Mucosa of stomach (tissue), 1 donor: ENCODE measurements around the gene HOXD3.

Experiments
- H3K27me3 ChIP-seq: one replicate; pipeline ENCODE4 v1.7.0; 2013; ENCODE audit warnings: mild to moderate bottlenecking, low read length; ENCODE audit not compliant: control insufficient read depth, insufficient read depth
- H3K36me3 ChIP-seq: one replicate; pipeline ENCODE4 v1.7.0; 2013; ENCODE audit warnings: low read length; ENCODE audit not compliant: control insufficient read depth, insufficient read depth
- H3K4me1 ChIP-seq: one replicate; pipeline ENCODE4 v1.7.0; 2013; ENCODE audit warnings: mild to moderate bottlenecking, low read length; ENCODE audit not compliant: control insufficient read depth, insufficient read depth
- H3K4me3 ChIP-seq: one replicate; pipeline ENCODE4 v1.7.0; 2013; ENCODE audit warnings: low read length
- H3K9ac ChIP-seq: one replicate; pipeline ENCODE4 v1.7.0; 2013; ENCODE audit warnings: mild to moderate bottlenecking, low read length, moderate library complexity
- H3K9me3 ChIP-seq: one replicate; pipeline ENCODE4 v1.7.0; 2013; ENCODE audit warnings: mild to moderate bottlenecking, low read length, moderate library complexity; ENCODE audit not compliant: control insufficient read depth
- donor health status: Pancreatic carcinoma.

The HOXD3 gene

GRCh38 chr2:176150584-176151441, 6.3 kb upstream of the HOXD3 start:
- no peak overlapping the region for H3K9ac ChIP-seq
- H3K27me3 ChIP-seq: peaks cover 97% of the 10 kb centered on the region

GRCh38 chr2:176151442-176152287, 5.4 kb upstream of the HOXD3 start, which contains the start of gene HOXD4:
Gene HOXD4, plus strand, starts transcription at chr2:176151550. Its CDS starts 84 bp downstream, at chr2:176151634.
- Histone ChIP-seq H3K36me3 (no peaks in the 10 kb centered on the region), H3K9me3 (no peaks in the 10 kb centered on the region), H3K4me1 (no peaks in the 10 kb centered on the region), H3K9ac (no peak within 1 kb of the TSS), H3K4me3 (no peak within 1 kb of the TSS), H3K27me3 (peaks cover 97% of the 10 kb centered on the region)

More at GRCh38 chr2:176150584-176151441, 6.3 kb upstream of the HOXD3 start:
- Histone ChIP-seq H3K4me1 (no peaks in the 10 kb centered on the region), H3K9me3 (no peaks in the 10 kb centered on the region), H3K4me3 (no peak overlapping the region), H3K36me3 (no peaks in the 10 kb centered on the region)

GRCh38 chr2:176152350-176153181, 4.5 kb upstream of the HOXD3 start:
- H3K4me3 ChIP-seq: no peak overlapping the region
- H3K27me3 ChIP-seq: peaks cover 97% of the 10 kb centered on the region
- no peaks in the 10 kb centered on the region for H3K36me3 ChIP-seq
- peaks cover 2% of the 10 kb centered on the region for H3K4me1 ChIP-seq
- no peaks in the 10 kb centered on the region for H3K9me3 ChIP-seq
- H3K9ac ChIP-seq: no peak overlapping the region

GRCh38 chr2:176154576-176155252, 2.4 kb upstream of the HOXD3 start:
- Histone ChIP-seq H3K4me3 (no peak overlapping the region), H3K9me3 (no peaks in the 10 kb centered on the region), H3K9ac (no peak overlapping the region), H3K4me1 (peaks cover 5% of the 10 kb centered on the region), H3K27me3 (peaks cover 96% of the 10 kb centered on the region), H3K36me3 (no peaks in the 10 kb centered on the region)

- Histone ChIP-seq H3K9ac (no peak overlapping the region), H3K4me3 (no peak overlapping the region), H3K4me1 (peaks cover 5% of the 10 kb centered on the region), H3K27me3 (peaks cover 96% of the 10 kb centered on the region), H3K36me3 (no peaks in the 10 kb centered on the region), H3K9me3 (no peaks in the 10 kb centered on the region)
Measured at GRCh38 chr2:176155356-176156044, 1.6 kb upstream of the HOXD3 start.

GRCh38 chr2:176156301-176156806, 753 bp upstream of the HOXD3 start:
- Histone ChIP-seq H3K4me3 (no peak overlapping the region), H3K4me1 (peaks cover 5% of the 10 kb centered on the region), H3K9ac (no peak overlapping the region), H3K9me3 (no peaks in the 10 kb centered on the region), H3K36me3 (no peaks in the 10 kb centered on the region), H3K27me3 (peaks cover 96% of the 10 kb centered on the region)

- no peaks in the 10 kb centered on the region for H3K9me3 ChIP-seq
- peaks cover 96% of the 10 kb centered on the region for H3K27me3 ChIP-seq
- H3K4me1 ChIP-seq: peaks cover 5% of the 10 kb centered on the region
- H3K36me3 ChIP-seq: no peaks in the 10 kb centered on the region
- H3K9ac ChIP-seq: no peak overlapping the region
- no peak overlapping the region for H3K4me3 ChIP-seq
Measured at GRCh38 chr2:176157499-176158185, 535 bp downstream of the HOXD3 start.

- Histone ChIP-seq H3K4me1 (peaks cover 5% of the 10 kb centered on the region), H3K36me3 (no peaks in the 10 kb centered on the region), H3K9ac (no peak overlapping the region), H3K27me3 (peaks cover 98% of the 10 kb centered on the region), H3K9me3 (no peaks in the 10 kb centered on the region), H3K4me3 (no peak overlapping the region)
Measured at GRCh38 chr2:176158186-176158591, 1.1 kb downstream of the HOXD3 start.

- H3K9me3 ChIP-seq: no peaks in the 10 kb centered on the region
- no peak overlapping the region for H3K4me3 ChIP-seq
- peaks cover 98% of the 10 kb centered on the region for H3K27me3 ChIP-seq
- H3K4me1 ChIP-seq: peaks cover 5% of the 10 kb centered on the region
- H3K9ac ChIP-seq: no peak overlapping the region
- H3K36me3 ChIP-seq: no peaks in the 10 kb centered on the region
Measured at GRCh38 chr2:176158855-176159662, 2.0 kb downstream of the HOXD3 start.
